GM12878 (cell line): Measurements from ENCODE around the gene ZNF177. TPM values are rescaled to one million over a fixed set of nuclear protein-coding genes. Genes with fewer than 3 reads are reported as not detected.

Source experiments
- ATAC-seq: fragments of 200-7000 bp; cut with Tn5 transposase; 3 replicates; pipeline ENCODE4 v1.9.1; 2020; ENCODE audit warnings: mild to moderate bottlenecking, moderate library complexity
- BruUV-seq: library from RNA; stranded (reverse); fragments of 400-500 nt; replicated peaks from 2 replicates; lab custom pipeline; 2021; lab: Mats Ljungman, UMichigan
- CTCF ChIA-PET: fragments of 300-600 bp; sonication (Branson Sonifier 250); formaldehyde crosslinking; extraction: SDS; loops from one replicate; lab custom pipeline; 2021; ENCODE audit warnings: inconsistent platforms; lab: Yijun Ruan, JAX
- POLR2A ChIA-PET: fragments of 350-600 bp; formaldehyde crosslinking; extraction: SDS; loops from one replicate; lab custom pipeline; 2021; ENCODE audit warnings: inconsistent platforms; lab: Charles Lee
- RAD21 ChIA-PET: fragments of 300-600 bp; sonication (Branson Sonifier 250); formaldehyde crosslinking; loops from one replicate; lab custom pipeline; 2023; ENCODE audit warnings: antibody characterized with exemption; ENCODE audit not compliant: unreplicated experiment; lab: Charles Lee
- SMC1A ChIA-PET: fragments of 300-600 bp; sonication (Branson Sonifier 250); formaldehyde crosslinking; loops from one replicate; lab custom pipeline; 2023; ENCODE audit not compliant: unreplicated experiment, uncharacterized antibody; lab: Charles Lee
- DNase-seq: peaks from one replicate; pipeline ENCODE4 v3.0.0-alpha.2; 2011; ENCODE audit warnings: low read depth, low spot score
- FAIRE-seq: peaks from 3 replicates; lab custom pipeline; 2011; peaks lifted over from hg19 to GRCh38; lab: Jason Lieb, UNC
- H2AFZ ChIP-seq: 2 replicates; pipeline ENCODE4 v1.6.0; 2011; ENCODE audit warnings: low read depth, low read length, control low read depth; ENCODE audit not compliant: control insufficient read depth
- H3K27ac ChIP-seq: 2 replicates; pipeline ENCODE4 v1.5.1; 2011; ENCODE audit warnings: control low read depth; ENCODE audit not compliant: control insufficient read depth, insufficient read depth
- H3K27me3 ChIP-seq, 2 experiments: replicated peaks in 1 of 2; 2 replicates each; pipeline versions ENCODE4 v1.6.0 to v1.6.1; 2011; ENCODE audit warnings: low read length in 1 of 2; ENCODE audit not compliant: control insufficient read depth in 2 of 2, insufficient read depth in 2 of 2
- H3K36me3 ChIP-seq, 2 experiments: 2 replicates each; pipeline ENCODE4 v1.5.1; 2011; ENCODE audit warnings: low read length in 1 of 2; ENCODE audit not compliant: control insufficient read depth in 2 of 2, insufficient read depth in 2 of 2
- H3K4me1 ChIP-seq: 2 replicates; pipeline ENCODE4 v1.6.1; 2011; ENCODE audit warnings: mild to moderate bottlenecking, low read length, moderate library complexity, mixed read lengths; ENCODE audit not compliant: control insufficient read depth, insufficient read depth
- H3K4me2 ChIP-seq: 2 replicates; pipeline ENCODE4 v1.6.0; 2011; ENCODE audit warnings: control low read depth; ENCODE audit not compliant: control insufficient read depth, insufficient read depth
- H3K4me3 ChIP-seq: fragments of 200-600 bp; sonication (generic); 2 replicates; pipeline ENCODE4 v1.5.1; 2016
- H3K79me2 ChIP-seq: 2 replicates; pipeline ENCODE4 v1.6.0; 2011; ENCODE audit warnings: low read length; ENCODE audit not compliant: control insufficient read depth, insufficient read depth
- H3K9ac ChIP-seq: 2 replicates; pipeline ENCODE4 v1.8.0; 2011; ENCODE audit warnings: low read length, control low read depth, mixed read lengths; ENCODE audit not compliant: control insufficient read depth, insufficient read depth
- H3K9me3 ChIP-seq: replicated peaks from 3 replicates; pipeline ENCODE4 v1.5.1; 2011; ENCODE audit warnings: mild to moderate bottlenecking, low read length; ENCODE audit not compliant: control insufficient read depth, insufficient read depth
- H4K20me1 ChIP-seq: 2 replicates; pipeline ENCODE4 v1.6.0; 2011; ENCODE audit not compliant: control insufficient read depth, insufficient read depth
- ATF3 ChIP-seq: IDR thresholded peaks from 2 replicates; pipeline ENCODE4 v1.6.1; 2011; ENCODE audit warnings: low read depth, mild to moderate bottlenecking, low read length, moderate library complexity, borderline replicate concordance; ENCODE audit errors: extremely low read depth
- KLF5 ChIP-seq: fragments of 450-650 bp; IDR thresholded peaks from 2 replicates; pipeline ENCODE4 v1.6.1; 2014; ENCODE audit warnings: mild to moderate bottlenecking; ENCODE audit not compliant: partially characterized antibody
- PKNOX1 ChIP-seq: fragments of 450-650 bp; IDR thresholded peaks from 2 replicates; pipeline ENCODE4 v1.6.1; 2016; ENCODE audit warnings: mild to moderate bottlenecking
- REST ChIP-seq: IDR thresholded peaks from 2 replicates; pipeline ENCODE4 v1.6.1; 2012; ENCODE audit warnings: mild to moderate bottlenecking, low read depth, low read length
- SIN3A ChIP-seq: IDR thresholded peaks from 2 replicates; pipeline ENCODE4 v1.6.1; 2012; ENCODE audit warnings: low read depth, low read length, improper control_type of control experiment
- SUPT20H ChIP-seq: IDR thresholded peaks from 2 replicates; pipeline ENCODE4 v1.6.1; 2011; ENCODE audit warnings: low read depth, mild to moderate bottlenecking, low read length, moderate library complexity, borderline replicate concordance; ENCODE audit not compliant: control insufficient read depth
- WRNIP1 ChIP-seq: IDR thresholded peaks from 2 replicates; pipeline ENCODE4 v1.6.1; 2011; ENCODE audit warnings: low read depth, low read length, improper control_type of control experiment, borderline replicate concordance
- ZBED1 ChIP-seq: IDR thresholded peaks from 2 replicates; pipeline ENCODE4 v1.6.1; 2016; ENCODE audit warnings: borderline replicate concordance
- WGBS: methylation state at CpG from one replicate; pipeline ENCODE4 v1.1.6; 2016; ENCODE audit warnings: low lambda C conversion rate; ENCODE audit not compliant: insufficient replicate concordance, insufficient coverage; ENCODE audit errors: missing lambda C conversion rate; 5-methylcytosine and 5-hydroxymethylcytosine counted together
- in situ Hi-C: fragments of 300-500 bp; cut with MboI; formaldehyde crosslinking; loops from 9 replicates; pipeline ENCODE4 v1.14.3; 2018; ENCODE audit warnings: mixed read lengths
- intact Hi-C: fragments of 100-400 bp; cut with micrococcal nuclease; formaldehyde crosslinking; loops from one replicate; pipeline ENCODE4 v1.14.2; 2022; ENCODE audit not compliant: unreplicated experiment
- polyA plus RNA-seq, 11 experiments: library from polyadenylated mRNA; depleted of rRNA in 4 of 11; unstranded in 6 of 11; stranded (reverse) in 5 of 11; fragments of >200 nt; fragmentation: Nextera tagmentation in 4 of 11; fragmentation: Illumina TruSeq in 1 of 11; extraction: Ambion mirVana in 4 of 11; extraction: Trizol in 1 of 11; gene quantifications; 1 replicate in 1 of 11; 2 replicates in 10 of 11; pipeline versions ENCODE4 v1.2.1 to v1.2.3, GENCODE V29; 2011 to 2016; ENCODE audit warnings: inconsistent platforms in 2 of 11, missing spikeins in 2 of 11, low read depth in 1 of 11
- total RNA-seq, 4 experiments: library from RNA; depleted of rRNA in 3 of 4; stranded (reverse); fragments of >200 nt in 3 of 4; fragmentation: Illumina TruSeq in 1 of 4; extraction: Trizol in 1 of 4; gene quantifications; 2 replicates each; pipeline versions ENCODE4 v1.2.1 to v1.2.3, GENCODE V29; 2013 to 2021
- TF ChIP-seq, protein P1 (sequence below): fragments of 450-650 bp; IDR thresholded peaks from 2 replicates; pipeline ENCODE4 v1.6.1; 2017; ENCODE audit warnings: low read depth, mild to moderate bottlenecking, moderate library complexity

ZNF177 gene
- total and polyA plus RNA-seq, 10 of the 15 experiments (the other 5 are each of a cell fraction or from before 2014, with no cell fraction given): 0.05 to 0.98 (median 0.31) TPM; not detected in 1

DNA sequence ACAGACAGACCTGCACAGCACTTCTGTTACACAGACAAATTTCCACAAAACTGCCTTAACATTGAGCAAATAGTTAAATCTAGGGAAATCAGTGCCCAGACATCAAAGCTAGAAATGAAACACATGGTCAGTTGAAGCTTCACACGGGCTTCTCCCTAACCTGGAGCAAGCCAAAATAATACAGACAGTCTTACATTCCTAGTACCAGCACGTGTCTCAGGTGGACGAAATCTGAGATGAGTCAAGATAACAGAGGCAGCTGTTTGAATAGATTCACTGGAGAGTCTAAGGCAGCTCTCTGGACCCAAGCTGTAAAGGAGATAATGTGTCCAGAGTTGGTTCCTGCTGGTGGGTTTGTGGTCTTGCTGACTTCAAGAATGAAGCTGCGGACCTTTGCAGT is 49.1 kb upstream of the ZNF177 start:
- SMC1A ChIA-PET: no interaction called here

DNA sequence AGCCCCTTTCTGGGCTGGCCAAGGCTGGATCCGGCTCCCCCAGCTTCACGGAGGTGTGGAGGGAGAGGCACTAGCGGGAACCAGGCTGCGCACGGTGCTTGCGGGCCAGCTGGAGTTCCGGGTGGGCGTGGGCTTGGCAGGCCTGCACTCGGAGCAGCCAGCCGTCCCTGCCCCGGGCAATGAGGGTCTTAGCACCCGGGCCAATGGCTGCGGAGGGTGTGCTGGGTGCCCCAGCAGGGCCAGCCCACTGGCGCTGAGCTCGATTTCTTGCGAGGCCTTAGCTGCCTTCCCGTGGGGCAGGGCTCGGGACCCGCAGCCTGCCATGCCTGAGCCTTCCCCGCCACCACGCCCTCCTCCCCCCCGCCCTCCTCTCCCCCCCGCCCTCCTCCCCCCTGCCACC is 41.5 kb upstream of the ZNF177 start:
- no peak for TF ChIP-seq SUPT20H
- no peak for TF ChIP-seq WRNIP1
- TF ChIP-seq SIN3A: no peak
- TF ChIP-seq ZBED1: no peak
- TF ChIP-seq REST: no peak
- TF ChIP-seq PKNOX1: no peak
- FAIRE-seq: no peak
- ChIA-PET CTCF (interaction anchor here (0.9 kb wide), 1 partner anchor 9 kb away, joined by 5 read pairs; no protein-coding TSS in a partner anchor), POLR2A (no interaction called here), SMC1A (no interaction called here), RAD21 (no interaction called here)
- WGBS: 85% methylated on average over 16 of the region's 23 CpGs
- Histone ChIP-seq H3K9ac (no peak overlapping the region), H3K4me2 (no peak overlapping the region), H3K9me3 (peaks cover 6% of the 10 kb centered on the region; the same call in 2 of the 3 replicates), H3K79me2 (no peaks in the 10 kb centered on the region; the same call in 1 of the 2 replicates), H3K36me3 (no peaks in the 10 kb centered on the region), H3K27ac (no peak overlapping the region), H3K4me3 (no peak overlapping the region), H3K4me1 (peaks cover 3% of the 10 kb centered on the region; the same call in 1 of the 2 replicates), H2AFZ (no peak overlapping the region), H4K20me1 (no peaks in the 10 kb centered on the region), H3K27me3 (no peaks in the 10 kb centered on the region)
- no TSS peak for BruUV-seq
- DNase-seq: no peak
- in situ Hi-C loops (loop anchor here (10.0 kb wide), 1 partner anchor 473 kb away; no protein-coding TSS in a partner anchor), intact Hi-C loops (no loop called here)
- ATAC-seq: no peak

More for the DNA sequence above, 49.1 kb upstream of the ZNF177 start:
- H3K9me3 ChIP-seq: peaks cover 2% of the 10 kb centered on the region
- WGBS: 12% methylated on average over 4 of the region's 4 CpGs
- no peaks in the 10 kb centered on the region for H3K79me2 ChIP-seq
- H2AFZ ChIP-seq: no peak overlapping the region
- no peaks in the 10 kb centered on the region for H3K27me3 ChIP-seq
- in situ Hi-C loops: no loop called here
- ChIA-PET CTCF (interaction anchor here (0.7 kb wide), 1 partner anchor 10 kb away, joined by 4 read pairs; the partner anchor contains the start of gene ZNF559), POLR2A (no interaction called here), RAD21 (no interaction called here)
- no peak for ATAC-seq
- no peak overlapping the region for H3K4me3 ChIP-seq
- TF ChIP-seq, protein P1, sequence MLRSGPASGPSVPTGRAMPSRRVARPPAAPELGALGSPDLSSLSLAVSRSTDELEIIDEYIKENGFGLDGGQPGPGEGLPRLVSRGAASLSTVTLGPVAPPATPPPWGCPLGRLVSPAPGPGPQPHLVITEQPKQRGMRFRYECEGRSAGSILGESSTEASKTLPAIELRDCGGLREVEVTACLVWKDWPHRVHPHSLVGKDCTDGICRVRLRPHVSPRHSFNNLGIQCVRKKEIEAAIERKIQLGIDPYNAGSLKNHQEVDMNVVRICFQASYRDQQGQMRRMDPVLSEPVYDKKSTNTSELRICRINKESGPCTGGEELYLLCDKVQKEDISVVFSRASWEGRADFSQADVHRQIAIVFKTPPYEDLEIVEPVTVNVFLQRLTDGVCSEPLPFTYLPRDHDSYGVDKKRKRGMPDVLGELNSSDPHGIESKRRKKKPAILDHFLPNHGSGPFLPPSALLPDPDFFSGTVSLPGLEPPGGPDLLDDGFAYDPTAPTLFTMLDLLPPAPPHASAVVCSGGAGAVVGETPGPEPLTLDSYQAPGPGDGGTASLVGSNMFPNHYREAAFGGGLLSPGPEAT: no peak
- TF ChIP-seq KLF5 (no peak), ATF3 (no peak)
- H3K27ac ChIP-seq: no peak overlapping the region
- H3K4me2 ChIP-seq: no peak overlapping the region
- BruUV-seq: no TSS peak
- H3K36me3 ChIP-seq: no peaks in the 10 kb centered on the region
- FAIRE-seq: no peak
- intact Hi-C loops: loop anchor here (5.0 to 10.0 kb wide), 2 partner anchors 121 to 479 kb away; partner anchors contain the start of gene ZNF266
- H3K4me1 ChIP-seq: no peaks in the 10 kb centered on the region
- no peaks in the 10 kb centered on the region for H4K20me1 ChIP-seq
- H3K9ac ChIP-seq: no peak overlapping the region
- no peak for DNase-seq
